Natural killer cell (primary cell): ENCODE measurements around the gene IL27RA. TPM values are rescaled to one million over a fixed set of nuclear protein-coding genes. Genes with fewer than 3 reads are reported as not detected.

Experiments used
- ATAC-seq, 3 donors: fragments of 150-1000 bp in 2 of 3; fragments of 200-7000 bp in 1 of 3; cut with Tn5 transposase; 1 replicate in 1 of 3; 2 replicates in 2 of 3; pipeline ENCODE4 v1.10.0; 2021; ENCODE audit warnings: mild to moderate bottlenecking in 2 of 3, moderate library complexity in 2 of 3
- DNase-seq, 2 donors: peaks; one replicate each; pipeline versions ENCODE4 v3.0.0 to v3.0.0-alpha.2; 2013 to 2021; ENCODE audit warnings: mixed read lengths in 1 of 2
- H3K27ac ChIP-seq: one replicate; pipeline ENCODE4 v1.5.1; 2013; ENCODE audit warnings: mild to moderate bottlenecking, low read length
- H3K27me3 ChIP-seq: one replicate; pipeline ENCODE4 v1.6.1; 2013; ENCODE audit warnings: low read length; ENCODE audit not compliant: control insufficient read depth, insufficient read depth
- H3K36me3 ChIP-seq: one replicate; pipeline ENCODE4 v1.6.1; 2013; ENCODE audit warnings: low read length; ENCODE audit not compliant: control insufficient read depth, insufficient read depth
- H3K4me1 ChIP-seq: one replicate; pipeline ENCODE4 v1.6.1; 2013; ENCODE audit warnings: low read length; ENCODE audit not compliant: control insufficient read depth, insufficient read depth
- H3K4me3 ChIP-seq: one replicate; pipeline ENCODE4 v1.5.1; 2013; ENCODE audit warnings: low read length
- H3K9me3 ChIP-seq: one replicate; pipeline ENCODE4 v1.6.1; 2013; ENCODE audit warnings: low read length; ENCODE audit not compliant: control insufficient read depth, insufficient read depth
- H3K27ac Mint-ChIP-seq, 2 donors: one replicate each; pipeline ENCODE4 v1.8.0; 2022; ENCODE audit warnings: mild to moderate bottlenecking in 2 of 2, mixed read lengths in 2 of 2, moderate library complexity in 1 of 2
- H3K27me3 Mint-ChIP-seq, 2 donors: one replicate each; pipeline ENCODE4 v1.8.0; 2022; ENCODE audit warnings: low read depth in 2 of 2, mixed read lengths in 2 of 2
- H3K36me3 Mint-ChIP-seq: one replicate; pipeline ENCODE4 v1.8.0; 2022; ENCODE audit warnings: mixed read lengths
- H3K4me1 Mint-ChIP-seq, 2 donors: one replicate each; pipeline ENCODE4 v1.8.0; 2022; ENCODE audit warnings: mixed read lengths in 2 of 2
- H3K4me3 Mint-ChIP-seq: one replicate; pipeline ENCODE4 v1.8.0; 2022; ENCODE audit warnings: mild to moderate bottlenecking, moderate library complexity, mixed read lengths
- H3K9me3 Mint-ChIP-seq, 2 donors: one replicate each; pipeline ENCODE4 v1.8.0; 2022; ENCODE audit warnings: mixed read lengths in 2 of 2
- WGBS: methylation state at CpG from one replicate; pipeline ENCODE4 v1.1.7; 2013; ENCODE audit warnings: missing lambda C conversion rate; ENCODE audit not compliant: insufficient coverage; 5-methylcytosine and 5-hydroxymethylcytosine counted together
- intact Hi-C: fragments of 100-400 bp; cut with micrococcal nuclease; formaldehyde crosslinking; loops from one replicate; pipeline ENCODE4 v1.14.2; 2022
- total RNA-seq, 4 donors: library from RNA; stranded (reverse); fragments of 120-200 nt in 1 of 4; gene quantifications; one replicate each; pipeline versions ENCODE4 v1.2.3 to v1.2.4, GENCODE V29; 2013 to 2022
- TF ChIP-seq, protein P1 (sequence below): fragments of 200-600 bp; IDR thresholded peaks from one replicate; pipeline ENCODE4 v1.8.0; 2022; ENCODE audit warnings: antibody characterized with exemption

Gene IL27RA
- total RNA-seq, 3 donors from 2014 or later (not counting 1 experiment from before 2014, with no cell fraction given) = 38.4 to 61.1 (median 58.0) TPM

DNA sequence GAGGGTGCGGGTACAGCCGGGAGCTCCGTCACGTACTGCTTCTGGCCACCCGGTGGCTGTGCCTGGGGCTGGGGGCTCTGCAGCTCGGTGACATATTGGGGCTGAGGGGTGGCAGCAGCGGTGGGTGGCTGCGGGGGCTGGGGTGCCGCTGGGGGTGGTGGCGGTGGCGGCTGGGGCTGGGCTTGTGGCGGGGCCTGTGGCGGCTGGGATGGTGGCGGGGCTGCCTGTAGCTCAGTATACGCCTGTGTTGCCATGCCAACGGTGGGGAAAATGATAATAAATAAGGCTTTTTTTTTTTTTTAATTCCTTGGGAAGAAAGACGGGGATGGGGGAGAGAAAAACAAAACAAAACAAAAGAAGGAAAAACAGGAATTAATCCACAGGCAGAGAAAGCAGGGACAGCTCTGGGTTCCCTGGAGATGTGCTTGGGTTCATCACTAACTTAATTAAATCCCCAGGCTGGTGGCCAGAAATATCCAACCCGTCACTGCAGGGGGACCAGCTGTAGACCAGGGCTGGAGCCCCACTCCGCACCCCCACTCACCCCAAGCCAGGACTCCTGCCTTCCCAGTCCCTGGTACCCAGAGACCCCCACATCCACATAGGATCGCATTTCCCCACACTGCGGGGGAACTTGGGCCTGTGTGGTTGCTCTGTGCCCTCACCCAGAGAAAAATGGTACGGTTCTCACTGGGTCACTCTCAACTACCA lies 37.8 kb upstream of the IL27RA start:
- WGBS = 85% methylated on average over 22 of the region's 22 CpGs
- H3K4me1 ChIP-seq = no peaks in the 10 kb centered on the region
- peaks cover 4% of the 10 kb centered on the region for H3K9me3 ChIP-seq
- no peak overlapping the region for H3K27ac ChIP-seq
- TF ChIP-seq, protein P1, sequence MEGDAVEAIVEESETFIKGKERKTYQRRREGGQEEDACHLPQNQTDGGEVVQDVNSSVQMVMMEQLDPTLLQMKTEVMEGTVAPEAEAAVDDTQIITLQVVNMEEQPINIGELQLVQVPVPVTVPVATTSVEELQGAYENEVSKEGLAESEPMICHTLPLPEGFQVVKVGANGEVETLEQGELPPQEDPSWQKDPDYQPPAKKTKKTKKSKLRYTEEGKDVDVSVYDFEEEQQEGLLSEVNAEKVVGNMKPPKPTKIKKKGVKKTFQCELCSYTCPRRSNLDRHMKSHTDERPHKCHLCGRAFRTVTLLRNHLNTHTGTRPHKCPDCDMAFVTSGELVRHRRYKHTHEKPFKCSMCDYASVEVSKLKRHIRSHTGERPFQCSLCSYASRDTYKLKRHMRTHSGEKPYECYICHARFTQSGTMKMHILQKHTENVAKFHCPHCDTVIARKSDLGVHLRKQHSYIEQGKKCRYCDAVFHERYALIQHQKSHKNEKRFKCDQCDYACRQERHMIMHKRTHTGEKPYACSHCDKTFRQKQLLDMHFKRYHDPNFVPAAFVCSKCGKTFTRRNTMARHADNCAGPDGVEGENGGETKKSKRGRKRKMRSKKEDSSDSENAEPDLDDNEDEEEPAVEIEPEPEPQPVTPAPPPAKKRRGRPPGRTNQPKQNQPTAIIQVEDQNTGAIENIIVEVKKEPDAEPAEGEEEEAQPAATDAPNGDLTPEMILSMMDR = no peak
- H3K36me3 ChIP-seq = peaks cover 19% of the 10 kb centered on the region
- peak; percentile 25 to 74 (median 40) for ATAC-seq
- H3K4me3 ChIP-seq = no peak overlapping the region
- intact Hi-C loops = no loop called here
- no peaks in the 10 kb centered on the region for H3K27me3 ChIP-seq
- Mint-ChIP-seq H3K27ac (peak overlapping the region in 1 of 2 donors; percentile 45), H3K36me3 (no peaks in the 10 kb centered on the region), H3K4me1 (peaks cover 8 to 21% of the 10 kb centered on the region in 2 donors), H3K4me3 (no peak overlapping the region), H3K27me3 (no peaks in the 10 kb centered on the region), H3K9me3 (no peaks in the 10 kb centered on the region)
- DNase-seq = no peak

DNA sequence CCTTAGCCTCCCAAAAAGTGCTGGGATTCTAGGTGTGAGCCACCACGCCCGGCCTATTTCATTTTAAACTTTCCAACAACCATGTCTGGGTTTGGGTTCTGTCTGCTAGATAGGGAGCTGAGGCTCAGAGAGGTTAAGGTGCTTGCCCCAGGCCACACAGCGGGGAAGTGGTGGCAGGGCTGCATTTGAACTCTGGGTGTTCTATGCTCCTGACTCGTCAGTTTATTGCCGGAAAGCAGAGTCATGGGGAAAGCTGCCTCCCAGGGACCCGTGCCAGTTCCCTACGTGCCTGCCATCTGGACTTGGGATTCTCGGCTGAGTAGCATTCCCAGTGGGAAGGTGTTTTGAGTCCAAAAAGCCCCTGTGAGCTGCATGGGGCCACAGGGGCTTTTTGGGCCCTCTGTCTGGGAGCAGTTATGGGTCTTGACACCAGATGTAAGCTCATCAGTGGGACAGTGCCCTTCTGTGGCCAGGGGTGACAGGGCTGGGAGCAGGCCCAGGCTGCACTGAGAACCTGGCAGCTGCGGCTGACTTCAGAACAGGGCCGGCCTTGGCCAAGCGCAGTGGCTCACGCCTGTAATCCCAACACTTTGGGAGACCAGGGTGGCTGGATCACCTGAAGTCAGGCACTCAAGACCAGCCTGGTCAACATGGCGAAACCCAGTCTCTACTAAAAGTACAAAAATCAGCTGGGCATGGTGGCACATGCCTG lies 36.4 kb upstream of the IL27RA start:
- Mint-ChIP-seq H3K27me3 (no peaks in the 10 kb centered on the region), H3K9me3 (no peaks in the 10 kb centered on the region), H3K36me3 (no peaks in the 10 kb centered on the region), H3K4me3 (no peak overlapping the region), H3K27ac (no peak overlapping the region), H3K4me1 (peaks cover 0 to 7% of the 10 kb centered on the region in 2 donors)
- Histone ChIP-seq H3K27me3 (no peaks in the 10 kb centered on the region), H3K27ac (no peak overlapping the region), H3K36me3 (peaks cover 17% of the 10 kb centered on the region), H3K9me3 (peaks cover 9% of the 10 kb centered on the region), H3K4me1 (no peaks in the 10 kb centered on the region), H3K4me3 (no peak overlapping the region)
- intact Hi-C loops = no loop called here
- TF ChIP-seq, protein P1 = no peak
- DNase-seq (no peak), ATAC-seq (no peak)
- WGBS = 98% methylated on average over 13 of the region's 13 CpGs

DNA sequence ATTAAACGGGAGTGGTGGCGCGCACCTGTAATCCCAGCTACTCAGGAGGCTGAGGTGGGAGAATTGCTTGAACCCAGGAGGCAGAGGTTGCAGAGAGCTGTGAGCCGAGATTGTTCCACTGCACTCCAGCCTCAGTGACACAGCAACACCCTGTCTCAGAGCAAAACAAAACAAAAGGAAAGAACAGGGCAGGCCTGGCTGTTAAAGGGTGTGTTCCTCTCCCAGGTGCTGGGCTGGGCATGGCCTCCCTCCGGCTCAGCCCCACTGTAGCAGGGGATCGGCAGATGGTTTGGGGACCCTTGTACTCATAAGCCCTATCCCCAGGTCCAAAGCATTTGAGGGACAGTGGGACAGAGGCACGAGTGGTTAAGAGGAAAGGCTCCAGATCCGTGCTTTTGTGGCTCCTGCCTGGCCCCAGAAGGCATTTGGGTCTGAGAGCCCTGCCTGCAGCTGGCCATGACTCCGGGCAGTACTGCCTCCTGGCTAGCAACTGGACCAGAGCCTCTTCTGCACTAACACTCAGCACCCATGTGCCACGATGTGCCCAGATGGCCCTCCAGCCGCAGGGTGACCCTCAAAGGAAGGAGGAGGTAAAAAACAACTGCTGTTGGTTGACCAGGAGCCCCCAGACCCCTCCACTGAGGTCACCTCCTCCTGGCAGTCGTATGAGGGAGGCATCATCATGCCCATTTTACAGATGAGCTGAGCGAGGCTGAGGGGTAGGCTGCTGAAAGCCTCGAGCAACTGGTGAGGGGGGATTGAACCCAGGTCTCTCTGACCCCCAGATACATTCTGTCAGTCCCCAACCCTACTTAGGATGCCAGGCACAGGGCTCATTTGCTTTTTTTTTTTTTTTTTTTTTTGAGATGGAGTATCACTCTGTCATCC lies 35.4 kb upstream of the IL27RA start:
- no peak overlapping the region for H3K27ac Mint-ChIP-seq
- Histone ChIP-seq H3K9me3 (peaks cover 9% of the 10 kb centered on the region), H3K4me1 (peaks cover 8% of the 10 kb centered on the region), H3K27me3 (no peaks in the 10 kb centered on the region), H3K4me3 (no peak overlapping the region), H3K36me3 (peaks cover 12% of the 10 kb centered on the region), H3K27ac (no peak overlapping the region)
- no peaks in the 10 kb centered on the region for H3K9me3 Mint-ChIP-seq
- peaks cover 0 to 7% of the 10 kb centered on the region in 2 donors for H3K4me1 Mint-ChIP-seq
- no peaks in the 10 kb centered on the region for H3K36me3 Mint-ChIP-seq
- H3K4me3 Mint-ChIP-seq = no peak overlapping the region
- TF ChIP-seq, protein P1 = no peak
- ATAC-seq (no peak), DNase-seq (no peak)
- intact Hi-C loops = no loop called here
- H3K27me3 Mint-ChIP-seq = no peaks in the 10 kb centered on the region
- 97% methylated on average over 12 of the region's 14 CpGs for whole genome bisulfite sequencing
